HEK293 (cell line): ENCODE measurements around the gene OTUB1.
A peak's percentile ranks its signal among the peaks of the same experiment; 100 is the strongest.

Experiments
- CTCF ChIA-PET: fragments of 350-600 bp; formaldehyde crosslinking; extraction: SDS; loops from one replicate; lab custom pipeline; 2021; ENCODE audit warnings: antibody characterized with exemption; lab: Yijun Ruan, JAX
- POLR2A ChIA-PET: fragments of 300-600 bp; formaldehyde crosslinking; extraction: SDS; loops from one replicate; lab custom pipeline; 2020; ENCODE audit warnings: antibody characterized with exemption, inconsistent platforms; lab: Yijun Ruan, JAX
- H3K27ac ChIP-seq: fragments of 200-500 bp; sonication (Bioruptor generic); 2 replicates; pipeline ENCODE4 v1.5.1; 2014; ENCODE audit warnings: low read depth, low read length, control low read depth, inconsistent platforms; ENCODE audit errors: extremely low read depth
- H3K36me3 ChIP-seq, 2 experiments: fragments of 200-500 bp in 1 of 2; sonication (Bioruptor generic) in 1 of 2; 1 replicate in 1 of 2; 2 replicates in 1 of 2; pipeline ENCODE4 v1.5.1; 2014 to 2017; ENCODE audit warnings: inconsistent platforms in 2 of 2, low read length in 2 of 2; ENCODE audit not compliant: control insufficient read depth in 2 of 2, insufficient read depth in 1 of 2
- H3K4me1 ChIP-seq: fragments of 200-500 bp; sonication (Bioruptor generic); 2 replicates; pipeline ENCODE4 v1.5.1; 2014; ENCODE audit warnings: mild to moderate bottlenecking, low read length, inconsistent platforms; ENCODE audit not compliant: control insufficient read depth, insufficient read depth
- H3K4me3 ChIP-seq: 2 replicates; pipeline ENCODE4 v1.5.1; 2011; ENCODE audit warnings: low read depth, mild to moderate bottlenecking, control low read depth, low read length, moderate library complexity
- H3K9me3 ChIP-seq: fragments of 200-500 bp; sonication (Bioruptor generic); 2 replicates; pipeline ENCODE4 v1.5.1; 2014; ENCODE audit warnings: low read depth, low read length, inconsistent platforms; ENCODE audit not compliant: control insufficient read depth, insufficient read depth
- BCL11A ChIP-seq: fragments of 450-650 bp; formaldehyde crosslinking; IDR thresholded peaks from 2 replicates; pipeline ENCODE4 v1.5.1; 2016; ENCODE audit warnings: low read depth, missing biosample characterization, missing genetic modification characterization
- EGR2 ChIP-seq: fragments of 450-650 bp; formaldehyde crosslinking; IDR thresholded peaks from 2 replicates; pipeline ENCODE4 v1.5.1; 2016; ENCODE audit warnings: low read depth, missing biosample characterization, missing genetic modification characterization
- GFI1B ChIP-seq: fragments of 450-650 bp; formaldehyde crosslinking; IDR thresholded peaks from 2 replicates; pipeline ENCODE4 v1.5.1; 2016; ENCODE audit warnings: missing biosample characterization, missing genetic modification characterization
- GLI2 ChIP-seq: fragments of 450-650 bp; formaldehyde crosslinking; IDR thresholded peaks from 2 replicates; pipeline ENCODE4; 2017; ENCODE audit warnings: missing biosample characterization, missing genetic modification characterization, low read depth, borderline replicate concordance
- MEIS1 ChIP-seq: sonication (generic); formaldehyde crosslinking; IDR thresholded peaks from 2 replicates; pipeline ENCODE4 v1.8.1; 2022; ENCODE audit warnings: missing genetic modification reagents, mild to moderate bottlenecking, borderline replicate concordance
- OSR2 ChIP-seq: fragments of 450-650 bp; formaldehyde crosslinking; IDR thresholded peaks from 2 replicates; pipeline ENCODE4 v1.5.1; 2016; ENCODE audit warnings: missing biosample characterization, missing genetic modification characterization
- SCRT1 ChIP-seq: fragments of 450-650 bp; formaldehyde crosslinking; IDR thresholded peaks from 2 replicates; pipeline ENCODE4 v1.5.1; 2016; ENCODE audit warnings: missing biosample characterization, missing genetic modification characterization, borderline replicate concordance
- SCRT2 ChIP-seq: fragments of 450-650 bp; formaldehyde crosslinking; IDR thresholded peaks from 2 replicates; pipeline ENCODE4 v1.5.1; 2016; ENCODE audit warnings: missing biosample characterization, missing genetic modification characterization
- ZBTB11 ChIP-seq: fragments of 450-650 bp; formaldehyde crosslinking; conservative IDR thresholded peaks from 2 replicates; pipeline ENCODE4 v1.5.1; 2016; ENCODE audit warnings: low read depth, missing biosample characterization, missing genetic modification characterization
- ZBTB8A ChIP-seq: fragments of 450-650 bp; formaldehyde crosslinking; IDR thresholded peaks from 2 replicates; pipeline ENCODE4 v1.5.1; 2016; ENCODE audit warnings: missing biosample characterization, missing genetic modification characterization
- ZFHX2 ChIP-seq: fragments of 450-650 bp; formaldehyde crosslinking; conservative IDR thresholded peaks from 2 replicates; pipeline ENCODE4 v1.5.1; 2016; ENCODE audit warnings: missing biosample characterization, missing genetic modification characterization
- ZIC2 ChIP-seq: fragments of 450-650 bp; formaldehyde crosslinking; IDR thresholded peaks from 2 replicates; pipeline ENCODE4 v1.5.1; 2016; ENCODE audit warnings: missing biosample characterization, missing genetic modification characterization
- ZNF121 ChIP-seq: fragments of 450-650 bp; formaldehyde crosslinking; IDR thresholded peaks from 2 replicates; pipeline ENCODE4 v1.5.1; 2016; ENCODE audit warnings: missing biosample characterization, missing genetic modification characterization
- ZNF2 ChIP-seq: fragments of 450-650 bp; formaldehyde crosslinking; IDR thresholded peaks from 2 replicates; pipeline ENCODE4 v1.5.1; 2016; ENCODE audit warnings: missing biosample characterization, missing genetic modification characterization
- ZNF23 ChIP-seq: fragments of 450-650 bp; formaldehyde crosslinking; IDR thresholded peaks from 2 replicates; pipeline ENCODE4 v1.5.1; 2016; ENCODE audit warnings: missing biosample characterization, missing genetic modification characterization, borderline replicate concordance
- ZNF37A ChIP-seq: fragments of 450-650 bp; IDR thresholded peaks from 2 replicates; pipeline ENCODE4 v1.5.1; 2018; ENCODE audit warnings: missing biosample characterization, missing genetic modification characterization
- ZNF473 ChIP-seq: fragments of 450-650 bp; formaldehyde crosslinking; IDR thresholded peaks from 2 replicates; pipeline ENCODE4 v1.5.1; 2017; ENCODE audit warnings: missing biosample characterization, missing genetic modification characterization
- ZNF510 ChIP-seq: fragments of 450-650 bp; formaldehyde crosslinking; IDR thresholded peaks from 2 replicates; pipeline ENCODE4 v1.5.1; 2018; ENCODE audit warnings: mild to moderate bottlenecking, missing genetic modification characterization, missing biosample characterization; ENCODE audit not compliant: insufficient replicate concordance
- ZNF664 ChIP-seq: fragments of 450-650 bp; formaldehyde crosslinking; IDR thresholded peaks from 2 replicates; pipeline ENCODE4 v1.5.1; 2016; ENCODE audit warnings: missing biosample characterization, missing genetic modification characterization
- ZNF704 ChIP-seq: fragments of 450-650 bp; formaldehyde crosslinking; IDR thresholded peaks from 2 replicates; pipeline ENCODE4 v1.5.1; 2016; ENCODE audit warnings: missing biosample characterization, missing genetic modification characterization
- ZNF707 ChIP-seq: fragments of 450-650 bp; formaldehyde crosslinking; IDR thresholded peaks from 2 replicates; pipeline ENCODE4 v1.5.1; 2016; ENCODE audit warnings: missing biosample characterization, missing genetic modification characterization
- TF ChIP-seq, protein P1 (sequence below): fragments of 450-650 bp; formaldehyde crosslinking; IDR thresholded peaks from 2 replicates; pipeline ENCODE4 v1.5.1; 2017; ENCODE audit warnings: missing biosample characterization, missing genetic modification characterization
- TF ChIP-seq, protein P2 (sequence below): fragments of 450-650 bp; formaldehyde crosslinking; IDR thresholded peaks from 2 replicates; pipeline ENCODE4 v1.5.1; 2016; ENCODE audit warnings: missing biosample characterization, missing genetic modification characterization, low read depth

OTUB1 gene

DNA sequence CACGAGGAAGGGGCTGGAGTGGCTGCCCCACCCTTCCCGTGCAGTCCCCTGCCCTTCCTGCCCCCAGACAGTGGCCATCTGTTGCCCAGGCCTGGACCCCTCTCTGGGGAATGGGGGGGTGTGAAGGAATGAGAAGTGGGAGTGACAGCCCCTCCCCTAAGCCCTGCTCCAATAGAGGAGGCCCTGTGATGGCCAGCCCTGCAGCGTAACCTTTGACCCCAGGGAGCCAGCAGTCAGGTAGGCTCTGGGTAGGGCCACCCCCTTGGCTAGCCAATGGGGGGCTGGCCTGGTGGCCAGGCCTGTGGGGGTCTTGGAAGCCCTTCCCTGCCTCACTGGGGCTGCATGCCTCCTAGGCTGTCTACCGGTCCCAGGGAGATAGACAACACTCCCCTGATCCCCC is 56.1 kb downstream of the OTUB1 start (continued):
- no peak for TF ChIP-seq ZNF23 (tag by site-specific recombination)
- no peak for TF ChIP-seq ZNF37A (tag by site-specific recombination)

- POLR2A ChIA-PET = no interaction called here
- no peak for TF ChIP-seq BCL11A (tag by site-specific recombination)
- TF ChIP-seq SCRT1 (tag by site-specific recombination) = 0 out of 2 replicates have a peak, but pooled peaks have one; percentile 31
- TF ChIP-seq SCRT2 (tag by site-specific recombination) = peak; percentile 31; the same call in 1 of the 2 replicates
- TF ChIP-seq, all 188 proteins: peak for 2
- Histone ChIP-seq H3K9me3 (no peaks in the 10 kb centered on the region), H3K36me3 (no peaks in the 10 kb centered on the region), H3K4me3 (no peak overlapping the region), H3K27ac (no peak overlapping the region), H3K4me1 (no peaks in the 10 kb centered on the region)
- CTCF ChIA-PET = no interaction called here
Observed at GRCh38 chr11:64043545-64043944, 57.3 kb downstream of the OTUB1 start.

GRCh38 chr11:64044730-64045393 is 58.6 kb downstream of the OTUB1 start:
- POLR2A ChIA-PET = no interaction called here
- no peaks in the 10 kb centered on the region for H3K9me3 ChIP-seq
- no peaks in the 10 kb centered on the region for H3K4me1 ChIP-seq
- no peak overlapping the region for H3K27ac ChIP-seq
- H3K36me3 ChIP-seq = no peaks in the 10 kb centered on the region
- no peak for TF ChIP-seq GFI1B (tag by site-specific recombination)
- peak; percentile 59 for TF ChIP-seq EGR2 (tag by site-specific recombination)
- TF ChIP-seq, protein P1, sequence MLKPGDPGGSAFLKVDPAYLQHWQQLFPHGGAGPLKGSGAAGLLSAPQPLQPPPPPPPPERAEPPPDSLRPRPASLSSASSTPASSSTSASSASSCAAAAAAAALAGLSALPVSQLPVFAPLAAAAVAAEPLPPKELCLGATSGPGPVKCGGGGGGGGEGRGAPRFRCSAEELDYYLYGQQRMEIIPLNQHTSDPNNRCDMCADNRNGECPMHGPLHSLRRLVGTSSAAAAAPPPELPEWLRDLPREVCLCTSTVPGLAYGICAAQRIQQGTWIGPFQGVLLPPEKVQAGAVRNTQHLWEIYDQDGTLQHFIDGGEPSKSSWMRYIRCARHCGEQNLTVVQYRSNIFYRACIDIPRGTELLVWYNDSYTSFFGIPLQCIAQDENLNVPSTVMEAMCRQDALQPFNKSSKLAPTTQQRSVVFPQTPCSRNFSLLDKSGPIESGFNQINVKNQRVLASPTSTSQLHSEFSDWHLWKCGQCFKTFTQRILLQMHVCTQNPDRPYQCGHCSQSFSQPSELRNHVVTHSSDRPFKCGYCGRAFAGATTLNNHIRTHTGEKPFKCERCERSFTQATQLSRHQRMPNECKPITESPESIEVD (tag by site-specific recombination) = no peak
- TF ChIP-seq ZBTB8A = peak; percentile 28; the same call in 1 of the 2 replicates
- TF ChIP-seq ZNF473 (tag by site-specific recombination) = no peak
- no peak for TF ChIP-seq ZNF707 (tag by site-specific recombination)
- peak; percentile 73 for TF ChIP-seq ZFHX2 (tag by site-specific recombination)
- TF ChIP-seq, protein P2, sequence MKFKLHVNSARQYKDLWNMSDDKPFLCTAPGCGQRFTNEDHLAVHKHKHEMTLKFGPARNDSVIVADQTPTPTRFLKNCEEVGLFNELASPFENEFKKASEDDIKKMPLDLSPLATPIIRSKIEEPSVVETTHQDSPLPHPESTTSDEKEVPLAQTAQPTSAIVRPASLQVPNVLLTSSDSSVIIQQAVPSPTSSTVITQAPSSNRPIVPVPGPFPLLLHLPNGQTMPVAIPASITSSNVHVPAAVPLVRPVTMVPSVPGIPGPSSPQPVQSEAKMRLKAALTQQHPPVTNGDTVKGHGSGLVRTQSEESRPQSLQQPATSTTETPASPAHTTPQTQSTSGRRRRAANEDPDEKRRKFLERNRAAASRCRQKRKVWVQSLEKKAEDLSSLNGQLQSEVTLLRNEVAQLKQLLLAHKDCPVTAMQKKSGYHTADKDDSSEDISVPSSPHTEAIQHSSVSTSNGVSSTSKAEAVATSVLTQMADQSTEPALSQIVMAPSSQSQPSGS (tag by site-specific recombination) = 0 out of 2 replicates have a peak, but pooled peaks have one; percentile 29
- TF ChIP-seq ZNF704 (tag by site-specific recombination) = no peak
- TF ChIP-seq ZIC2 (tag by site-specific recombination) = peak; percentile 93
- TF ChIP-seq GLI2 (tag by site-specific recombination) = no peak
- H3K4me3 ChIP-seq = no peak overlapping the region
- CTCF ChIA-PET = no interaction called here

GRCh38 chr11:64045700-64046099 is 59.5 kb downstream of the OTUB1 start:
- no peak overlapping the region for H3K4me3 ChIP-seq
- H3K36me3 ChIP-seq = no peaks in the 10 kb centered on the region
- POLR2A ChIA-PET = no interaction called here
- CTCF ChIA-PET = no interaction called here
- no peak overlapping the region for H3K27ac ChIP-seq
- no peaks in the 10 kb centered on the region for H3K4me1 ChIP-seq
- no peaks in the 10 kb centered on the region for H3K9me3 ChIP-seq
- TF ChIP-seq ZBTB11 (tag by site-specific recombination) (no peak), ZNF664 (peak; percentile 45; the same call in 1 of the 2 replicates), ZNF121 (tag by site-specific recombination) (peak; percentile 81; the same call in 1 of the 2 replicates), ZNF2 (tag by site-specific recombination) (no peak), ZNF510 (tag by site-specific recombination) (no peak), MEIS1 (CRISPR knock-in tag) (no peak), OSR2 (tag by site-specific recombination) (no peak)
